GM21381 (cell line): ENCODE measurements around the gene LRFN2.

ENCODE experiments used
- ATAC-seq: cut with Tn5 transposase; IDR thresholded peaks from one replicate; pipeline ENCODE4 v1.9.1; 2021; ENCODE audit warnings: mild to moderate bottlenecking, moderate library complexity; ENCODE audit not compliant: unreplicated experiment

Gene LRFN2

DNA sequence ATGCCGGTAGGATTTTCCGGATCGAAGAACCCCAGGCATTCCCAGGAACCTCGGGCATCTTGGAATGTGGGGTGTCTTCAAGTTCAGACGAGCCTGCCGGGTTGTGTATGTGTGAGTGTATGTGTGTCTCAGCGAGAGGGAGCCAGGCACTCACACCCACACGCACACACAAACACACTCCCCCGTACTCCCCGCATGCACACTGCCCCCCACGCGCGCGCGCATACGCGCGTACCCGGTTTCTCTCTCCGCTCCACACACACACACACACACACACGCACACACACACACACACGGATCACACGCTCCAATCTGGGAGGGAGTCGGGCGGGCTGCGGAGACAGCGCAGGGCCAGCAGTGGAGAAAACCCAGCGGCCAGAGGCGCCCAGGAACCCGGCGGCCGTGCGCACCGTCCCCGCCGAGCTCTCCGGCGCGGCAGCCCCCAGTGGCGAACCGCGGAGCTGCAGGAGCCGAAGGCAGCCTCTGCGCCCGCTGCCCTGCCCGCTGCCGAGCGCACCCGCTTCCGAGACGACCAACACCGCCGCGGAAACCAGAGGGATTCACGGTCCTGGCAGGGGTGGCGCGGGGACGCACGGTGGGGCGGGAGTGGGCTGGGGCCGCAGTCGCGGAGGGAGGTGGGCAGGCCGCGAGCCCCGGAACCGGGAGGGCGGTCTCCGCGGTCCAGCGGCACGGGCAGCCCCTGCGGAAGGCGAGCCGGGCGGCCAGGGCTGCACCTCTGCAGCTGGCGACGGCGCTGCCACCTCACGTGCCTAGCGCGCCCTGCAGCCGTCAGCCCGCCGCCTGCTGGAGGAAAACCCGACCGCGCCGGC is at the start of gene LRFN2:
Gene LRFN2, minus strand, starts transcription at position 125 of the 830 bp plus-strand sequence.
- peak; percentile 84 for ATAC-seq

DNA sequence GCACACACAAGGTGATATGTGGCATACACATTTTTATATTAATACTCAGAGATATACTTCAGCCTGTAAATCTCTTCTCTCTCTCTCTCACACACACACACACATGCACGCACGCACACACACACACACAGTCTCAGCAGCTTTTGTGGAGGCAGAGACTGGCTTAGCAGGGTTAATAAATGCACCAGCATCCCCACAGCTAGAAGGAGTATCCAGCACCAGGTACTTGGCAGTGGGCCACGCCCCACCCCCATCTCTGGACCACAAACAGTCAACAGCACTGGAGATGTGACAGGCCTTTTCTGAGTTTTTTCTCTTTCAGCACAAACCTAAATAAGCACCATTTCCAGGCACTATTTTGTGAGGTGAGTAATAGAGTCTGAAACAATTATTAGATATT is 47.3 kb upstream of the LRFN2 start:
- ATAC-seq = no peak

DNA sequence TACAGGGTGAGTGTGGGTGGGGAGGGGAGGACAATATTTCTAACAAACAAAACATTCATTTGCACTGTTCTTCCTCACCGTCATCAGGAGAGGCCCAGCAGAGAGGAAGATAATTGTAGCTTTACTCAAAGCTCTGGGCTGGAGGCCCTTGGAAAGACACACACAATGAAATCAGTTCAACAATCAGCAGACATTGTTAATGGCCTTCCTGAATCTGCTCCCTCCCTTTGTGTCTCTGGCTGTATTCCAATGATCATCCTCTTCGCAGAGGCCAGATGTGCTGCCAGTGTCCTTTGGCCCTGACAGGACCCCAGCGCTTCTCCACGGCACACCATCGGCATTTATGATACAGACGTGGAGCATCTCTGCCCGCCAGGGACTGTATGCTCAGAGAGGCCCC is 44.6 kb upstream of the LRFN2 start:
- ATAC-seq = no peak

DNA sequence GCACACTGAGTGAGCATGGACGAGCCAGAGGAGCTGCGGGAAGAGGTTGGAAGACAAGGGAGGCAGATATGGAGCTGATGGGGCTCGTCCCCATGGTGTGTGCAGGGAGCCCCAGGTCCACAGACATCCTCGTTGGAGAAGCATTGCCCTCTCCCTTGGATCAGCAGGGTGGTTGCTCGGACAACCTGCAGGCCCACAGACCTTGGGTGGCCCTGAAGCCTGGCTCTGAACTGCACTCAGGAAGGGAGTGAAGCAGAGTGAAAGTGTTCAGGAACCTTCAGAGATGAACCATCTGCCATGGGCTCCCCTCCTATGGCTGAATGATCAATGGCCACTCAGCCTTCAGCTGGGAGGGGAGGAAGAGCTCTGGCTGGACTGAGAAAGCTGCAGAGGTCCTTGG is 43.3 kb upstream of the LRFN2 start:
- no peak for ATAC-seq

DNA sequence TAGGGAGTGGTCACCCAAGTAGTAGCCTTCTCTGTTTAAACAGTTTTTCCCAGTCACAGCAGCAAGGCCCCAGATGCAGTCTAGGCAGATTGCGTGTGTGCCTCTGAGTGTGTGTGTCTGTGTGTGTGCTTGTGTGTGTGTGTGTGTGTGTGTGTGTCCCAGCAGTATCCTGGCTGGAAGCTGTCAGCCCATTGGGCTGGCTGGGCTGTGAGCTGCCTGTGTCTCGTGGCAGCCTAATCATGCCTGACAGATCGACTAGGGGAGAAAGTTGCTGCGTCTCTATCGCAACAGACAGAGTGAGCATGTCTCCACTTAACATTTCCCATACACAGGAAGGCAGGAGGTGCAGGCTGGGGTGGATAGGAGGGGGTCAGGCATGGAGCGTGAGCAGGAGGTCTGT is 42.9 kb upstream of the LRFN2 start:
- no peak for ATAC-seq

DNA sequence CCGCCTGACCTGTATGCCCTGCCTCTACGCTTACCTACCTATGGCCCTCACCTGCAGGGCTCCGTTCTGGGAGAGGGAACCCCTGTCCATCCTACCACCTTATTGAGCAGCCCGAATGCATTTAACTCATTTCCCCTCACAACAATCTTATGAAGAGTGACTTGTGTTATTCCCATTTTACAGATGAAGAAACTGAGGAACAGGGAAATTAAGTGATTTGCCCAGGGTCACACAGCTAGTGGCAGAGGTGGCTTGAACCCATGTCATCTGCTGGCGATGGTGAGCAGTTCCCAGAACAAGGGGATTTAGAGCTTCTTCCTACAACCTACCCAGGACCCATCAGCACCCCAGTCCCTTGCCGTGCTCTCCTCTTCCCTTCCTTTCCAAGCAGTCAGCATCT is 42.3 kb upstream of the LRFN2 start:
- ATAC-seq = no peak

DNA sequence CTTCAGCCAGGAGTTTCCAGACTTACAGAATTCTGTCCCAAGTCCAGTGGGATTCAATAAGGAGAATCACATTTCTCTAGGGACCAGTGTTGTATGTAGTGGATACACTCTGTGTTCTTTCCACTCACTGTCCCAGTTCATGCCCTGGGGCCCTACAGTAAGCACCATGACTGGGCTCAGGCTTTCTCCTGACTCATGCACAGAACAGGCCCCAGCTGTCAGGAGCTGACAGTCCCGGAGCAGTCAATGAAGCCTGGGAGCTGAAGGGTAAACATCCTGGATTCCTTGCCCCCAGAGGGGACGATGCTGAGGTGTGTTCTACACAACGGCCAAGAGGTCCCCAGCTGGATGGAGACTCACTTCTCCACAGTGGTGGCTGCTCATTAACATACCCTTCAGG is 40.2 kb upstream of the LRFN2 start:
- no peak for ATAC-seq

DNA sequence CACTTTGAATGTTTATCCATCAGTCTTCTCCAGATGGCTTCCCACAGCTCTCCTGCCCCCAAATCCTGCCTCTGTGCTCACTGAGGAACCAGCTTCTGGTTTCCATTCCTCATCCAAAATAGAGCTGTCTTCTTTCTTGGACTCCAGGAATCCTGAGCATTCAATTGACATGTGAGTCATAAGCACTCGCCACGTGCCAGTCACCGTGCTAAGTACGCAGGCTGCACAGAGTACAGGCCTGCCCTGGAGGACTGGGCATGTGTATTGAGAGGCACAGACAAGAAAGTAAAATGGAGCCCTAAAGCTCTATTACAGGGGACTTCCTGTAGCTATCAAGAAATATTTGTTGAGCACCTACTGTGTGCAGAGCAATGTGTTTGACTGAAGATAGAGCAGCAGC is 39.7 kb upstream of the LRFN2 start:
- no peak for ATAC-seq

DNA sequence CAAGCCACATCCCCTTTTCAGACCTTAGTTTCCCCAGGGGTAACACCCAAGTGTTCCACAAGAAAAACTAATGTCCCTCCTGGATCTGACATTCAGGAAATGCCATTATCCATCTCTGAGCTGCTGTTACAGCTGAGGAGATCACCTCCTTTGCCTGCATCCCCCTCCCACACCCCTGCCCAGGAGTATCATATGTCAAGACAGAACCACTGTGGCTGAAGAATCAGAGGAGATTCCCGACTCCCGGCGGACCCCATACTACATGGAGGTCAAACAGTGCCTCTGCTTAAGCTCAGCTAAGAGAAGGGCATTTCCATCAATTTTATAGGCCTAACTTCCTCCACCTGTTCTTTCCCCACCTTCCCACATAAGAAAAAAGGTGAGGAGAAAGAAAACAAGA is 36.8 kb upstream of the LRFN2 start:
- ATAC-seq = no peak

DNA sequence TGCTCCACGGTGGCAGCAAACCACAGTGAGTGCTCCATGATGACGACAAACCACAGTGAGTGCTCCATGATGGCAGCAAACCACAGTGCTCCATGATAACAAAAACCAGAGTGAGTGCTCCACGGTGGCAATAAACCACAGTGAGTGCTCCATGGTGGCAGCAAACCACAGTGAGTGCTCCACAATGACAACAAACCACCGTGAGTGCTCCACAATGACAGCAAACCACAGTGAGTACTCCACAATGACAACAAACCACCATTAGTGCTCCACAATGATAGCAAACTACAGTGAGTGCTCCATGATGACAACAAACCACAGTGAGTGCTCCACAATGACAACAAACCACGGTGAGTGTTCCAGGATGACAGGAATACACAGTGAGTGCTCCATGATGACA is 36.0 kb upstream of the LRFN2 start:
- no peak for ATAC-seq

DNA sequence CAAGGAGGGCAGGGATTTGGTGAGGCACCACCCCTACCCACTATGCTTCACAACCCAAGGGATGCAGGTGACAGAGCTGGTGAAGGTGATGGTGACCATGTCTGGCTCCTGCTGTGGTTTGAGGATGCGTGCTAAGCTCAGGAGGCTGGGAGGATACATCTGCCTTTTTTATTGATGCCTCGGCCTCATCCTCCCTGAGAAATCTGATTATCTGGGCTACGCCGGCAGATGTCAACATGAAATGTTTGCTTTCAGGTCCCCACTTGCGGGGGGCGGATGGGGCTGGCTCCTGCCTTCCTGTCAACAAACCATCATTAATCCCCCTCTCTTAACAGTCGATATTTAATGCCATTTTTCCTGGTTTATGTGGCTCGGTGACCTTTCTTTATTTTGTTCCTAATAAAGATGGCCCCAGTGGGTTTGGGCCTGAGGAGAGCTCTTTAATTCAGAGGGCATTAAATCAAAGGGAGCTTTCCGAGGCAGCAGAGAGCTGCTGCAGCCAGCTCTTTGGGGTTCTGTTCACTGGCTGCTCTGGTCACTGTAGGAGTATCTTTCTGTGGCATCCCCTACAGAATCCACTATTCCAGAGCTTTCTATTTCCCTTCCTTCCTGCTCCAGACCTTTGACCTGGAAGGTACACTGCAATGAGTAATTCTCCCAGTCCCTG is 33.5 kb upstream of the LRFN2 start:
- ATAC-seq = no peak

DNA sequence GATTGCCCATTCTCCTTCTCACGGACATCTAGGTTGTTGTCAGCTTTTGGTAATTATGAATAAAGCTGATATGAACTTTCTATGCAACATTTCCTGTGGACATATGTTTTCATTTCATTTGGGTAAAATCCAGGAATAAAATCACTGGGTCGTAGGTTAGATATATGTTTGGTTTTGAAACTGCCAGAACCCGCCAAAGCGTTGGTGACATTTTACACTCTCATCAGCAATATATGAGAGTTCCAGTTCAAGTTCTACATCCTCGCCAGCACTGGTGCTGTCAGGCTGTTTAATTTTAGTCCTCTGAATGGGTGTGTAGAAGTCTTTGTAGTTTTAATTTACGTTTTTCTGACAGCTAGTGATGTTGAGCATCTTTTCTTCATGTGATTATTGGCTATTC is 27.5 kb upstream of the LRFN2 start:
- no peak for ATAC-seq

DNA sequence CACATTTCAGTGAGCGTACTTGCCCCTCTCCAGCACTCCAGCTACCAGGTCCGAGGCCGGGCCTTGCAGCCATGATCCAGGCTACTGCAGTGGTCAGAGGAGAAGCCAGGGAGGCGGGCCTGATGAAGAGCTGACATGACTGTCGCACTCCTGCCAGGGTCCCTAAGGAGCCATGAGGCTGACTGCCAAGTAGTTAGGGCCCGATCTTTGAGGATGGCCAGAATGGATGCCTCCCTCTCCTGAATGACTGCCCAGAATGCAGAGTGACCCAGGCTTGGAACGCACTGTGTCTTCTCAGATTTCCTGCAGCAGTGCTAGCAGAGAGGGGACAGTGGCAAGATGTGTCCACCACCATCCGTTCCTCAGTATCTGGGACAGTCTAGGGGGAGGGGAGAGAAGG is 24.7 kb upstream of the LRFN2 start:
- ATAC-seq = no peak

DNA sequence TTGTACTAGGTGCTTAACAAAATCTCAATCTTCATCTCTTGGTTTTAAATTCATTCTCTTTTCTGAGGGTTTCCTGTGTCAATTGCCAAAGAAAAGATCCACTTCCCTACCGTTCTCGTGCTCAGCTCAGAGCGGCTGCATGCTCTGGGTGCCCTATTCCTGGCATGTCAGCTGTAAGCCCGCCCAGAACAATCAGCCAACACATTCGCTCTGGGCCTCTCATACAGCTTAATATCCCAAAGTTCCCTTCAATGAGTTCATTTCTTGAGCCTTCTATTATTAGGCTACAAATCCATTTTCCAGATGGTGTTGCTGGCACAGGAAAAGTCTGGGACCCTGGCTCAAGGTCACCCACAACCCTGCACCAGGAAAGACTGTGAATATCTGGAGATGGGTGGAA is 24.3 kb upstream of the LRFN2 start:
- ATAC-seq = no peak

DNA sequence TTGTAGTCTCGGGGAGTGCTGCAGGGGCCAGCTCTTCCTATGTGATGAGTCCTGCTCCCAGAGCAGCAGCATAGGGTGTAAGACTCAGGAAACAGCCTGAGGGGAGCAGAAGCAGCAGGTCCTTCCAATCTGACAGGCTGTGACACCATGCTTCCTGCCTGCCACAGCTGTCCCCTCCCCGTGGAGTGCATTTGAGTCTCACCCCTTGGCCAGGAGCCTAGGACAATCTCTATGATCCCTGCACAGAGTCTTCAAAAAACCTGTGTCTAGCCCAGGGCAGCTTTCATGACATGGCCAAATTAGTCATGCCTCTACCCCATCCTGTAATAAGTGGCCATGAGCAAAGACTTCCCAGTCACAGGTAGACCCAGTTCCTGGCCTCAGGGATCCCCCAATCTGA is 23.1 kb upstream of the LRFN2 start:
- ATAC-seq = no peak

DNA sequence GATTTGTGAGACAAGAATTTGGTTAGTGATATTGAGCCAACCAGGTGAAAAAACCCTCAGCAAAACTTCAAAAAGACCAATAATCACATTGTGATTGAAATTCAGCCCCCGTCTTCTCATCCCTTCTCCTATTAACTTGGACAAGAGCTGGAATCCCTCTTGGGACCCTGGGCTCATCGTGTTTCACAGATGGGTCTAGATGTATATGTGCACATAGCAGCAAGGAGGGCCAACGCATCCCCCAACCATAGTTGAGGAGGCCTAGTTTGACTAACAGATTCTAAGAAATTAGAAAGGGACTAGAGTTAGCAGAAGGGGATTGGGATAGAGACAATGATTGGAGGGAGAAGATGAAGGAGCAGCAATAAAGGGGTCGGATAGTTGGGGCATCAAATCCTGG is 19.8 kb upstream of the LRFN2 start:
- no peak for ATAC-seq

DNA sequence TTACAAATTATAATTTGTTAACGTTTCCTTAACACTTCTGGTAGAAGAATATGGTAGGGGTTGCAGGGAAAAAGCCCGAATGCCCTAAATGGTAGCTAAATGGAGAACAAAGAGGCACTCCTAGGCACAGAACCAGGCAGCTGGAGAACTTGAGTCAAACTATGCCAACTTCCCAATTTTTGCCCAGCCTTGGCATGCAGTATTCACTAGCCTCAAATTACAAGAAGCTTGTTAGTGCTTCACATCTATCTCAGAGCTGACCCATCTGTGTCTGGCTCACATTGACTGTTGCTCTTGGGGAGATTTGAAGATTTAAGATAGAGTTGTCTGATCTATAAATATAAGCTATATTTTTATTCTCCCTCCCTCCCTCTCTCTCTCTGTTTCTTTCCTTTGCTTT is 19.4 kb upstream of the LRFN2 start:
- ATAC-seq = no peak

DNA sequence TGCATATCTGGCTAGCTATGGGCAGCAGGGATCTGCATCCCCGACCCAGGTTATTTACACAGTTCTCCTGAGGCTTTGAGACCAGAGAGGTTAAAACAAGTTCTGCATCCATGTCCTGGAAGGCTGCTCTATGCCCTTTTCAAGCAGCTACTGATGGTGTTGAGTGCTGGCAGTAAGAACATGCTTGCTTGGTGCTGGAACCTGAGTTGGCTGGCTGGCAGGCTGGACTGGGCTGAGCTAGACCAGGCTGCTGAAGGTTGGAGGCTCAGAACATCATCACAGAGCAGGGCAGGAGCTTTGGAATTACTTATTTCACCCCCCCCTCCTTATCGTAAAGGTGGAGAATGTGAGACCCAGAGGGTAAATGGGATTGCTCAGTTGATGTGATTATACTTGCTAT is 16.9 kb upstream of the LRFN2 start:
- no peak for ATAC-seq

DNA sequence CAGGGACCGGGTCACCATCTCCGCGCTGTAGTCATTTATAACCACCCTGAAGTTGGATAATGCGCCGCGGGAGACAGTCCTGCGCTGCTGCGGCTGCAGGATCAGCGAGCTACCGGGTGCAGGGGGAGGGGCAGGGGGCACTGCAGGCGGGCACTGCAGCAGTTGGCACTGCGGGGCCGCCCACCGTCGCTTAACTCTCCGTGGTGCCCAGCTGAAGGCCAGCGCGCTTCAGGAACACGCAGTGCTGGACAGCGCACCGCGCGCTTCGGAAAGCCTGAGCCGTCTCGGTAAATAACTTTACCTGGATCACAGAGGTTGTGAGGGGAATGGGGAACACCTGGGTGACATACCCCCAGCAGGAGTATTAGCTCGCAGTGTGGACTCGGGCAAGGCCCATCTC is 12.4 kb upstream of the LRFN2 start:
- ATAC-seq = no peak

DNA sequence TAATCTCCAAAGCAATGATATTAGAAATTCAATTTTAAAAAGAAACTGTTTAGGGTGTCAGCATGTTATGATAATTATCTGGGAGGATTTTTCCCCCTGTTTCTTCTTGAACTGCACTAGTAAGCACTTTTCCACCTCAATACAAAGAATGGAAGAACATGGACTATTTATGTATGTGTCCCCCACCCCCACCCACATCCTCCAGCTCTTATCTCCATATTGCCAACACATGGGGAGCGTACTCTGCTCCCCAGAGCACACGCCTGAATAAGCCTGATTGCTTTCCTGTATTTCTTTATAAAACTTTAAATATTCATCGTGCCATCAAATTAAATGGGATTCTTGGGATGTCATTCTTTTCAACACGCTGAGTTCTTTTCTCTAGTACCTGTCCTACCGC is 11.4 kb upstream of the LRFN2 start:
- ATAC-seq = no peak

DNA sequence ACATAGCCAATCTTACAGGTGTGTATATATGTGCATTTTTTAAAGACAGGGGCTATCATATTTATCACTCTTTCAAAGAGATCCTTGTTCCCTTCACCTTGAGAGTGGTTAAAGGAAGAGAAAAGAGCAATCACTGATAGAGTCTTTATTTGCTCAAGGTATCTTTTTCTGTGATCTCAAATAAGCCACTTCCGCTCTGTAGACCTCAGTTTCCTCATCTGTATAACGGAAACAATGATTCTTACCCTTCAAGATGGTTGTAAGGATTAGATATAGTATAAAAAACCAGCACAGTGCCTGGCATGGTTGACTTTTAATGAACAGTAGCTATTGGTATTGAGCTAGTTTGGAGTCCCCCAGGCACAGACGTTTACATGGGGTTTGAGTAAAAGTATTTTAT is 10.1 kb upstream of the LRFN2 start:
- no peak for ATAC-seq

DNA sequence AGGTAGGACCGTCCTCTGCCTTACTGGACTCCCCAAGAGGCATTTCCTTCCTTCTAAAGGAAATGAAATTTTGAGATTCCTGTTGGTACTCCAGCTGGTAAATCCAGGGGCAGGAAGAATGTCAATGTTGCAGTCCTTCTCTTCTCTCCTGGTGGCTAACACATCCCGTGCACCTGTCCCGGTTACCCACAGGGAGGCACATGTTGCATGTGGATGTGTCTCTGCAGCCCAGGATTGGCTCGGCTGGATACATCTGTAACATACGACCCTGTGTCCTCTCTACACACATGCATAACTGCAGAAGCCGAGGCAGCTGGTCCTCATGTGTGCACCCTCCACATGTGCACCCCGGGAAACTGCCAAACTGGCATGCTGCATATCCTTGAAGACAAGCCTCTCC is 1.3 kb upstream of the LRFN2 start:
- ATAC-seq = no peak

DNA sequence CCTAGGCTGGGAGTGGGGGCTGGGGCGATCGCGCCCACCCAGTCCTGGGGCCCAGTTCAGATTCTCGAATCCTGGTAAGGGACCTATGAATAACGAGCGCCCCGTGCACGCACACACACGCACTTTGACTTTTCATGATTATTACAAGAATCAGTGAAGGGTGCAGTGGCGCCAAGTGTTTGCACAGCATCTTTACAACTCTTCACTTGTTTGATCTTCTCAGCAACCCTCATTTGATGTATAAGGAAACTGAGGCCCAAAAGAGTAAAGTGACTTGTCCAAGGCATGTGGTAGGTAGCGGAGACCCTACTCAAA is 863 bp upstream of the LRFN2 start:
- ATAC-seq = no peak
